ENCODE measurements around the gene USP53. TPM values are rescaled to one million over a fixed set of nuclear protein-coding genes. Genes with fewer than 3 reads are reported as not detected.
"Not testable (repeated sequence)": the region's sequence is repeated elsewhere in the genome, so short reads cannot be mapped to it uniquely, and the experiment has no call there.

USP53 gene
- total and polyA plus RNA-seq, 4 donors = 17.4 to 54.4 (median 35.7) TPM

- DNase-seq (ENCODE audit: low read depth in 4 of 6, low spot score in 6 of 6) = no peak
- Histone ChIP-seq H3K36me3 (ENCODE audit: control insufficient read depth, insufficient read depth, low read length) (no peaks in the 10 kb centered on the region), H3K27ac (ENCODE audit: low read depth, low read length) (no peak overlapping the region), H3K27me3 (ENCODE audit: control insufficient read depth, insufficient read depth, low read length) (no peaks in the 10 kb centered on the region), H3K4me1 (ENCODE audit: control insufficient read depth, insufficient read depth, low read length) (no peaks in the 10 kb centered on the region), H3K9me3 (ENCODE audit: control insufficient read depth, insufficient read depth, low read length) (no peaks in the 10 kb centered on the region), H3K4me3 (ENCODE audit: low read depth, low read length) (no peak overlapping the region)
- no CpG with 5 or more reads among the region's 2 CpGs for WGBS (ENCODE audit: insufficient coverage)
Observed at GRCh38 chr4:119317990-119318389, 105.5 kb downstream of the USP53 start.

GRCh38 chr4:119321921-119322687, 109.6 kb downstream of the USP53 start, which contains the start of gene FABP2:
TSS of gene FABP2 (minus strand) at chr4:119322138. CDS start at chr4:119322102, 36 bp downstream.
- H3K27ac ChIP-seq (ENCODE audit: low read depth, low read length) = no peak within 1 kb of the TSS
- WGBS (ENCODE audit: insufficient coverage) = no CpG with 5 or more reads among the region's 6 CpGs
- H3K36me3 ChIP-seq (ENCODE audit: control insufficient read depth, insufficient read depth, low read length) = no peaks in the 10 kb centered on the region
- no peak within 1 kb of the TSS for H3K4me3 ChIP-seq (ENCODE audit: low read depth, low read length)
- H3K4me1 ChIP-seq (ENCODE audit: control insufficient read depth, insufficient read depth, low read length) = no peaks in the 10 kb centered on the region
- no peaks in the 10 kb centered on the region for H3K9me3 ChIP-seq (ENCODE audit: control insufficient read depth, insufficient read depth, low read length)
- H3K27me3 ChIP-seq (ENCODE audit: control insufficient read depth, insufficient read depth, low read length) = no peaks in the 10 kb centered on the region
- DNase-seq (ENCODE audit: low read depth in 4 of 6, low spot score in 6 of 6) = no peak

- 33% methylated on average over 1 of the region's 2 CpGs for WGBS (ENCODE audit: insufficient coverage)
- DNase-seq (ENCODE audit: low read depth in 4 of 6, low spot score in 6 of 6) = no peak
- H3K4me1 ChIP-seq (ENCODE audit: control insufficient read depth, insufficient read depth, low read length) = no peaks in the 10 kb centered on the region
- H3K36me3 ChIP-seq (ENCODE audit: control insufficient read depth, insufficient read depth, low read length) = no peaks in the 10 kb centered on the region
- no peak overlapping the region for H3K4me3 ChIP-seq (ENCODE audit: low read depth, low read length)
- no peaks in the 10 kb centered on the region for H3K9me3 ChIP-seq (ENCODE audit: control insufficient read depth, insufficient read depth, low read length)
- H3K27ac ChIP-seq (ENCODE audit: low read depth, low read length) = no peak overlapping the region
- no peaks in the 10 kb centered on the region for H3K27me3 ChIP-seq (ENCODE audit: control insufficient read depth, insufficient read depth, low read length)
Observed at GRCh38 chr4:119328695-119329094, 116.2 kb downstream of the USP53 start.

- Histone ChIP-seq H3K27ac (ENCODE audit: low read depth, low read length) (no peak overlapping the region), H3K4me1 (ENCODE audit: control insufficient read depth, insufficient read depth, low read length) (no peaks in the 10 kb centered on the region), H3K4me3 (ENCODE audit: low read depth, low read length) (no peak overlapping the region), H3K27me3 (ENCODE audit: control insufficient read depth, insufficient read depth, low read length) (no peaks in the 10 kb centered on the region), H3K9me3 (ENCODE audit: control insufficient read depth, insufficient read depth, low read length) (no peaks in the 10 kb centered on the region), H3K36me3 (ENCODE audit: control insufficient read depth, insufficient read depth, low read length) (no peaks in the 10 kb centered on the region)
- no peak for DNase-seq (ENCODE audit: low read depth in 4 of 6, low spot score in 6 of 6)
- 91% methylated on average over 1 of the region's 2 CpGs for WGBS (ENCODE audit: insufficient coverage)
Observed at GRCh38 chr4:119329835-119330620, 117.5 kb downstream of the USP53 start.

GRCh38 chr4:119336332-119336979, 123.9 kb downstream of the USP53 start:
- not testable (repeated sequence) for H3K36me3 ChIP-seq (ENCODE audit: control insufficient read depth, insufficient read depth, low read length); H3K9me3 ChIP-seq (ENCODE audit: control insufficient read depth, insufficient read depth, low read length); DNase-seq (ENCODE audit: low read depth in 4 of 6, low spot score in 6 of 6); H3K27ac ChIP-seq (ENCODE audit: low read depth, low read length); H3K4me1 ChIP-seq (ENCODE audit: control insufficient read depth, insufficient read depth, low read length); H3K4me3 ChIP-seq (ENCODE audit: low read depth, low read length); H3K27me3 ChIP-seq (ENCODE audit: control insufficient read depth, insufficient read depth, low read length)
- WGBS (ENCODE audit: insufficient coverage) = 100% methylated on average over 2 of the region's 4 CpGs

- Histone ChIP-seq H3K4me1 (ENCODE audit: control insufficient read depth, insufficient read depth, low read length) (no peaks in the 10 kb centered on the region), H3K4me3 (ENCODE audit: low read depth, low read length) (no peak overlapping the region), H3K27ac (ENCODE audit: low read depth, low read length) (no peak overlapping the region), H3K9me3 (ENCODE audit: control insufficient read depth, insufficient read depth, low read length) (no peaks in the 10 kb centered on the region), H3K27me3 (ENCODE audit: control insufficient read depth, insufficient read depth, low read length) (no peaks in the 10 kb centered on the region), H3K36me3 (ENCODE audit: control insufficient read depth, insufficient read depth, low read length) (no peaks in the 10 kb centered on the region)
- WGBS (ENCODE audit: insufficient coverage) = 100% methylated on average over 1 of the region's 1 CpG
- DNase-seq (ENCODE audit: low read depth in 4 of 6, low spot score in 6 of 6) = no peak
Observed at GRCh38 chr4:119337010-119337409, 124.5 kb downstream of the USP53 start.

- H3K36me3 ChIP-seq (ENCODE audit: control insufficient read depth, insufficient read depth, low read length); H3K27me3 ChIP-seq (ENCODE audit: control insufficient read depth, insufficient read depth, low read length); H3K4me1 ChIP-seq (ENCODE audit: control insufficient read depth, insufficient read depth, low read length); DNase-seq (ENCODE audit: low read depth in 4 of 6, low spot score in 6 of 6); H3K27ac ChIP-seq (ENCODE audit: low read depth, low read length); H3K4me3 ChIP-seq (ENCODE audit: low read depth, low read length); H3K9me3 ChIP-seq (ENCODE audit: control insufficient read depth, insufficient read depth, low read length): not testable (repeated sequence)
Observed at GRCh38 chr4:119339895-119340294, 127.4 kb downstream of the USP53 start.

- not testable (repeated sequence) for H3K27me3 ChIP-seq (ENCODE audit: control insufficient read depth, insufficient read depth, low read length); DNase-seq (ENCODE audit: low read depth in 4 of 6, low spot score in 6 of 6); H3K4me3 ChIP-seq (ENCODE audit: low read depth, low read length); H3K36me3 ChIP-seq (ENCODE audit: control insufficient read depth, insufficient read depth, low read length); H3K27ac ChIP-seq (ENCODE audit: low read depth, low read length); H3K4me1 ChIP-seq (ENCODE audit: control insufficient read depth, insufficient read depth, low read length); H3K9me3 ChIP-seq (ENCODE audit: control insufficient read depth, insufficient read depth, low read length)
- WGBS (ENCODE audit: insufficient coverage) = no CpG with 5 or more reads among the region's 2 CpGs
Observed at GRCh38 chr4:119343293-119343692, 130.8 kb downstream of the USP53 start.
